HepG2 (cell line): ENCODE measurements around the gene RGPD3. TPM values are rescaled to one million over a fixed set of nuclear protein-coding genes. Genes with fewer than 3 reads are reported as not detected.
"Not testable (repeated sequence)": the region's sequence is repeated elsewhere in the genome, so short reads cannot be mapped to it uniquely, and the experiment has no call there.

Experiments
- ATAC-seq: fragments of 200-7000 bp; cut with Tn5 transposase; 3 replicates; pipeline ENCODE4 v1.9.1; 2020; ENCODE audit warnings: mild to moderate bottlenecking, moderate library complexity
- BruUV-seq: library from RNA; stranded (reverse); fragments of 400-500 nt; replicated peaks from 2 replicates; lab custom pipeline; 2021; lab: Mats Ljungman, UMichigan
- CTCF ChIA-PET: fragments of 300-600 bp; formaldehyde crosslinking; extraction: SDS; loops from one replicate; lab custom pipeline; 2021; ENCODE audit warnings: low total read pairs, inconsistent platforms, low intra/inter-chr PET ratio; lab: Yijun Ruan, JAX
- POLR2A ChIA-PET: fragments of 350-600 bp; sonication (Branson Sonifier 250); formaldehyde crosslinking; loops from one replicate; lab custom pipeline; 2020; ENCODE audit warnings: antibody characterized with exemption, inconsistent platforms; lab: Yijun Ruan, JAX
- DNase-seq: peaks from one replicate; pipeline ENCODE4 v3.0.0-alpha.2; 2015; ENCODE audit warnings: low spot score
- FAIRE-seq: peaks from 3 replicates; lab custom pipeline; 2011; peaks lifted over from hg19 to GRCh38; lab: Jason Lieb, UNC
- H2AFZ ChIP-seq: one replicate; pipeline ENCODE4 v1.6.1; 2011; ENCODE audit warnings: low read length, inconsistent platforms
- H3K27ac ChIP-seq: fragments of 300-600 bp; 3 replicates; pipeline ENCODE4 v1.8.0; 2011; ENCODE audit warnings: mixed run types, mild to moderate bottlenecking, mixed read lengths, low read length, inconsistent platforms; ENCODE audit not compliant: insufficient read depth; ENCODE audit errors: extremely low read length
- H3K27me3 ChIP-seq, 2 experiments: fragments of 200-600 bp in 1 of 2; 2 replicates in 1 of 2; 3 replicates in 1 of 2; pipeline versions ENCODE4 v1.6.0 to v1.8.0; 2011; ENCODE audit warnings: low read length in 2 of 2, mild to moderate bottlenecking in 2 of 2, moderate library complexity in 2 of 2, inconsistent platforms in 1 of 2; ENCODE audit not compliant: insufficient read depth in 2 of 2, control insufficient read depth in 1 of 2
- H3K36me3 ChIP-seq, 2 experiments: fragments of 200-600 bp in 1 of 2; replicated peaks in 1 of 2; 2 replicates in 1 of 2; 3 replicates in 1 of 2; pipeline versions ENCODE4 v1.5.1 to v1.8.0; 2011; ENCODE audit warnings: low read length in 2 of 2, inconsistent platforms in 1 of 2; ENCODE audit not compliant: insufficient read depth in 2 of 2, control insufficient read depth in 1 of 2
- H3K4me1 ChIP-seq: 2 replicates; pipeline ENCODE4 v1.5.1; 2012; ENCODE audit warnings: low read length, inconsistent platforms; ENCODE audit not compliant: insufficient read depth
- H3K4me2 ChIP-seq: 2 replicates; pipeline ENCODE4 v1.6.0; 2011; ENCODE audit warnings: low read depth, low read length, inconsistent platforms
- H3K4me3 ChIP-seq, 3 experiments: fragments of 200-600 bp in 1 of 3; sonication (generic), shearing (Covaris generic) in 1 of 3; replicated peaks in 1 of 3; 2 replicates each; pipeline ENCODE4 v1.5.1; 2011 to 2016; ENCODE audit warnings: low read length in 3 of 3, inconsistent platforms in 2 of 3, low read depth in 2 of 3, mild to moderate bottlenecking in 2 of 3, control low read depth in 1 of 3, mixed read lengths in 1 of 3; ENCODE audit not compliant: insufficient read depth in 1 of 3
- H3K79me2 ChIP-seq: one replicate; pipeline ENCODE4 v1.6.1; 2011; ENCODE audit warnings: low read length, inconsistent platforms; ENCODE audit not compliant: insufficient read depth
- H3K9ac ChIP-seq: 2 replicates; pipeline ENCODE4 v1.6.0; 2011; ENCODE audit warnings: mild to moderate bottlenecking, low read depth, low read length, inconsistent platforms; ENCODE audit not compliant: insufficient read depth
- H3K9me3 ChIP-seq: 2 replicates; pipeline ENCODE4 v1.5.1; 2012; ENCODE audit warnings: mild to moderate bottlenecking, low read length
- H4K20me1 ChIP-seq: 2 replicates; pipeline ENCODE4 v1.6.0; 2011; ENCODE audit warnings: inconsistent platforms, mild to moderate bottlenecking, low read length, moderate library complexity; ENCODE audit not compliant: insufficient read depth
- FOXA3 ChIP-seq: IDR thresholded peaks from 2 replicates; pipeline ENCODE4 v1.6.1; 2016; ENCODE audit warnings: missing genetic modification reagents, missing compliant biosample characterization
- GABPB1 ChIP-seq: IDR thresholded peaks from 2 replicates; pipeline ENCODE4 v1.6.1; 2016; ENCODE audit warnings: mild to moderate bottlenecking, missing genetic modification reagents, moderate library complexity, missing compliant biosample characterization
- KDM1A ChIP-seq: IDR thresholded peaks from 2 replicates; pipeline ENCODE4 v1.6.1; 2016; ENCODE audit warnings: missing compliant biosample characterization
- PHF21A ChIP-seq: sonication (generic); formaldehyde crosslinking; IDR thresholded peaks from 2 replicates; pipeline ENCODE4 v1.5.0; 2020; ENCODE audit warnings: mild to moderate bottlenecking, missing genetic modification reagents
- RXRA ChIP-seq: sonication (generic); formaldehyde crosslinking; IDR thresholded peaks from 2 replicates; pipeline ENCODE4 v1.5.1; 2020; ENCODE audit warnings: missing genetic modification reagents
- SOX6 ChIP-seq, 2 experiments: fragments of 450-650 bp in 1 of 2; sonication (generic) in 1 of 2; formaldehyde crosslinking in 1 of 2; IDR thresholded peaks; 2 replicates each; pipeline versions ENCODE4 v1.4.0 to v1.6.1; 2017 to 2020; ENCODE audit warnings: antibody characterized with exemption in 1 of 2, mild to moderate bottlenecking in 1 of 2, missing genetic modification reagents in 1 of 2
- YEATS2 ChIP-seq: sonication (generic); formaldehyde crosslinking; IDR thresholded peaks from 2 replicates; pipeline ENCODE4 v1.4.0; 2020; ENCODE audit warnings: missing genetic modification reagents, borderline replicate concordance
- ZBTB40 ChIP-seq, 2 experiments: fragments of 450-650 bp in 1 of 2; sonication (generic) in 1 of 2; formaldehyde crosslinking in 1 of 2; IDR thresholded peaks; 2 replicates each; pipeline versions ENCODE4 v1.6.1 to v1.8.0; 2016 to 2022; ENCODE audit warnings: antibody characterized with exemption in 1 of 2, mild to moderate bottlenecking in 1 of 2, missing genetic modification reagents in 1 of 2
- ZMYM3 ChIP-seq: sonication (generic); formaldehyde crosslinking; IDR thresholded peaks from 2 replicates; pipeline ENCODE4 v1.5.1; 2020; ENCODE audit warnings: mild to moderate bottlenecking, missing genetic modification reagents
- ZNF230 ChIP-seq: sonication (generic); formaldehyde crosslinking; IDR thresholded peaks from 2 replicates; pipeline ENCODE4 v1.4.0; 2020; ENCODE audit warnings: mild to moderate bottlenecking, missing genetic modification reagents
- ZNF264 ChIP-seq: sonication (generic); formaldehyde crosslinking; IDR thresholded peaks from 2 replicates; pipeline ENCODE4 v1.4.0; 2020; ENCODE audit warnings: missing genetic modification reagents
- ZNF441 ChIP-seq: sonication (generic); formaldehyde crosslinking; IDR thresholded peaks from 2 replicates; pipeline ENCODE4 v1.7.0; 2021; ENCODE audit warnings: missing genetic modification reagents, borderline replicate concordance
- WGBS: methylation state at CpG from one replicate; pipeline ENCODE4 v1.1.6; 2017; ENCODE audit warnings: low lambda C conversion rate; 5-methylcytosine and 5-hydroxymethylcytosine counted together
- in situ Hi-C: cut with HindIII; loops from 2 replicates; pipeline ENCODE4 v1.10.0; 2017; ENCODE audit warnings: low pct_unique_long_range_greater_than_20kb; ENCODE audit not compliant: extremely low pct_ligation_motif_present
- intact Hi-C: fragments of 100-400 bp; cut with micrococcal nuclease; formaldehyde crosslinking; loops from one replicate; pipeline ENCODE4 v1.10.0; 2022; ENCODE audit not compliant: unreplicated experiment
- polyA plus RNA-seq, 8 experiments: library from polyadenylated mRNA; depleted of rRNA in 3 of 8; stranded (reverse) in 7 of 8; unstranded in 1 of 8; fragments of >200 nt; fragmentation: Illumina TruSeq in 4 of 8; extraction: Trizol in 4 of 8; gene quantifications; 2 replicates each; pipeline versions ENCODE4 v1.2.1 to v1.2.3, GENCODE V29; 2011 to 2016; ENCODE audit warnings: low read depth in 4 of 8, missing spikeins in 1 of 8, mixed read lengths in 1 of 8; ENCODE audit not compliant: insufficient read depth in 1 of 8
- total RNA-seq, 5 experiments: library from RNA; depleted of rRNA; stranded (reverse); fragments of >200 nt; fragmentation: Illumina TruSeq; extraction: Trizol; gene quantifications; 2 replicates each; pipeline ENCODE4 v1.2.3, GENCODE V29; 2016; ENCODE audit warnings: low read depth in 1 of 5

Gene RGPD3
- total and polyA plus RNA-seq, 2 of the 13 experiments (the other 11 are each of a cell fraction or from before 2014, with no cell fraction given), result 0.13 to 0.24 TPM

GRCh38 chr2:106384548-106384947, 83.7 kb downstream of the RGPD3 start (continued):
- not testable (repeated sequence) for TF ChIP-seq SOX6, ZBTB40 (IDR thresholded peaks at IDR 0.05)
- TF ChIP-seq SOX6 (CRISPR knock-in tag; IDR thresholded peaks at IDR 0.05), result peak; percentile 85
- TF ChIP-seq ZMYM3 (CRISPR knock-in tag), result peak; percentile 79; the same call in 1 of the 2 replicates
- peak; percentile 85 for TF ChIP-seq PHF21A (CRISPR knock-in tag)
- TF ChIP-seq YEATS2 (CRISPR knock-in tag), result 0 out of 2 replicates have a peak, but pooled peaks have one; percentile 33
- TF ChIP-seq KDM1A (CRISPR knock-in tag), result peak; percentile 79; the same call in 1 of the 2 replicates
- peak; percentile 18; the same call in 1 of the 2 replicates for TF ChIP-seq ZBTB40 (CRISPR knock-in tag; IDR thresholded peaks at IDR 0.05)
- peak; percentile 62; the same call in 1 of the 2 replicates for TF ChIP-seq ZNF264
- peak; percentile 71; the same call in 1 of the 2 replicates for TF ChIP-seq ZNF441 (CRISPR knock-in tag)
- TF ChIP-seq FOXA3 (CRISPR knock-in tag), result peak; percentile 49
- TF ChIP-seq RXRA (CRISPR knock-in tag), result peak; percentile 72
- TF ChIP-seq ZNF230, result 0 out of 2 replicates have a peak, but pooled peaks have one; percentile 40
- 0 out of 2 replicates have a peak, but pooled peaks have one; percentile 29 for TF ChIP-seq GABPB1 (CRISPR knock-in tag)

DNA sequence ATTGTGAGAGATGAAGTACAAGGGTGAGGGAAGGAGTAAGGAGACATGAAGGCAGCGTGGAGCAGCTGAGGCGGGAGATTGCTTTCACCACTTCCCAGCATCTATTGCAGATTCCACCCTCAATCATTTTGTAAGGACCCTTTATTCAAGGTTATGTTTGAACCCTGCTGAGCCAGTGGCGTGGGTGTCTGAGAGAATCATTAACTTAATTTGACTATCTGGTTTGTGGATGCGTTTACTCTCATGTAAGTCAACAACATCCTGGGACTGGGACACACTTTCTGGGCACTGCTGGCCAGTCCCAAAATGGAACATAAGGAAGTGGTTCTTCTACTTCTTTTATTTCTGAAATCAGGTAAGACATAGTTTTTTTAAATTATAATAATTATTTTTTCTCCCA, 86.3 kb downstream of the RGPD3 start:
- H3K9me3 ChIP-seq, H3K4me2 ChIP-seq, H3K36me3 ChIP-seq, POLR2A ChIA-PET, FAIRE-seq, H4K20me1 ChIP-seq, H3K79me2 ChIP-seq, CTCF ChIA-PET, H3K4me3 ChIP-seq, DNase-seq, H3K27ac ChIP-seq, H3K9ac ChIP-seq, H3K27me3 ChIP-seq, intact Hi-C loops, in situ Hi-C loops, BruUV-seq, ATAC-seq, H2AFZ ChIP-seq: not testable (repeated sequence)
- peaks cover 25% of the 10 kb centered on the region for H3K4me1 ChIP-seq
- WGBS, result 50% methylated on average over 4 of the region's 4 CpGs
